OCI-LY1 (cell line): ENCODE data around the gene AGTPBP1.

ENCODE experiments used
- H2AFZ ChIP-seq: fragments of 200-600 bp; sonication (generic), shearing (Covaris generic); 2 replicates; pipeline ENCODE4 v1.6.0; 2014; ENCODE audit warnings: antibody characterized with exemption, mild to moderate bottlenecking, low read length
- H3F3A ChIP-seq: fragments of 200-600 bp; sonication (generic), shearing (Covaris generic); 2 replicates; pipeline ENCODE4 v1.6.0; 2014; ENCODE audit warnings: mild to moderate bottlenecking, antibody characterized with exemption, low read length, moderate library complexity; ENCODE audit not compliant: insufficient read depth
- H3K27ac ChIP-seq: fragments of 200-600 bp; sonication (generic); 2 replicates; pipeline ENCODE4 v1.5.1; 2014; ENCODE audit warnings: low read length, mixed run types, mild to moderate bottlenecking, low read depth; ENCODE audit not compliant: poor library complexity, severe bottlenecking
- H3K27me3 ChIP-seq: fragments of 200-600 bp; sonication (generic); 2 replicates; pipeline ENCODE4 v1.6.0; 2014; ENCODE audit warnings: antibody characterized with exemption, mild to moderate bottlenecking, low read length, moderate library complexity; ENCODE audit not compliant: insufficient read depth
- H3K36me3 ChIP-seq: fragments of 200-600 bp; sonication (generic); 2 replicates; pipeline ENCODE4 v1.6.1; 2014; ENCODE audit warnings: mild to moderate bottlenecking, antibody characterized with exemption, low read length, moderate library complexity, mixed read lengths; ENCODE audit not compliant: insufficient read depth
- H3K4me1 ChIP-seq: fragments of 200-600 bp; sonication (generic); 2 replicates; pipeline ENCODE4 v1.5.1; 2014; ENCODE audit warnings: mild to moderate bottlenecking, low read length, moderate library complexity; ENCODE audit not compliant: insufficient read depth, severe bottlenecking
- H3K4me2 ChIP-seq: fragments of 200-600 bp; sonication (generic), shearing (Covaris generic); 2 replicates; pipeline ENCODE4 v1.6.1; 2014; ENCODE audit warnings: low read length
- H3K4me3 ChIP-seq: fragments of 200-600 bp; sonication (generic); 2 replicates; pipeline ENCODE4 v1.5.1; 2014; ENCODE audit warnings: low read length, low read depth, mild to moderate bottlenecking, mixed read lengths; ENCODE audit not compliant: poor library complexity, severe bottlenecking
- H3K79me2 ChIP-seq: fragments of 200-600 bp; shearing (Covaris generic); 2 replicates; pipeline ENCODE4 v1.6.1; 2016; ENCODE audit warnings: mixed run types, low read length, mixed read lengths; ENCODE audit not compliant: insufficient read depth
- H3K9ac ChIP-seq: fragments of 200-600 bp; sonication (generic), shearing (Covaris generic); 2 replicates; pipeline ENCODE4 v1.6.1; 2014; ENCODE audit warnings: mild to moderate bottlenecking, low read length, mixed read lengths
- H3K9me2 ChIP-seq: fragments of 200-600 bp; sonication (generic), shearing (Covaris generic); 2 replicates; pipeline ENCODE4 v1.6.1; 2014; ENCODE audit warnings: low read depth, mild to moderate bottlenecking, low read length, mixed read lengths
- H3K9me3 ChIP-seq: fragments of 200-600 bp; shearing (Covaris generic); 2 replicates; pipeline ENCODE4 v1.6.1; 2014; ENCODE audit warnings: low read length, mixed read lengths
- H4K20me1 ChIP-seq: fragments of 200-600 bp; sonication (generic), shearing (Covaris generic); 2 replicates; pipeline ENCODE4 v1.6.0; 2016; ENCODE audit warnings: mild to moderate bottlenecking, low read length; ENCODE audit not compliant: insufficient read depth
- CTCF ChIP-seq: fragments of 200-600 bp; sonication (generic), shearing (Covaris generic); IDR thresholded peaks from 2 replicates; pipeline ENCODE4 v1.5.1; 2017; ENCODE audit warnings: mild to moderate bottlenecking, antibody characterized with exemption, low read length, moderate library complexity, mixed read lengths
- EZH2 ChIP-seq: fragments of 200-600 bp; sonication (generic), shearing (Covaris generic); IDR thresholded peaks from 2 replicates; pipeline ENCODE4 v1.8.0; 2017; ENCODE audit warnings: borderline replicate concordance, mixed run types, mild to moderate bottlenecking, antibody characterized with exemption, low read length, moderate library complexity, mixed read lengths

The AGTPBP1 gene

GRCh38 chr9:85631809-85632208, 109.9 kb downstream of the AGTPBP1 start:
- no peak overlapping the region for H3K9ac ChIP-seq
- peaks cover 12% of the 10 kb centered on the region; the same call in 1 of the 2 replicates for H3K36me3 ChIP-seq
- H3K4me2 ChIP-seq = no peak overlapping the region
- no peak overlapping the region for H3K27ac ChIP-seq
- no peak overlapping the region for H2AFZ ChIP-seq
- H4K20me1 ChIP-seq = no peaks in the 10 kb centered on the region
- TF ChIP-seq EZH2 = no peak
- TF ChIP-seq CTCF = no peak
- no peaks in the 10 kb centered on the region for H3K27me3 ChIP-seq
- no peaks in the 10 kb centered on the region for H3K79me2 ChIP-seq
- H3K4me1 ChIP-seq = no peaks in the 10 kb centered on the region
- no peak overlapping the region for H3K4me3 ChIP-seq
- no peaks in the 10 kb centered on the region for H3F3A ChIP-seq
- H3K9me3 ChIP-seq = no peaks in the 10 kb centered on the region
- no peaks in the 10 kb centered on the region for H3K9me2 ChIP-seq

- Histone ChIP-seq H3K27ac (no peak overlapping the region), H3K4me2 (no peak overlapping the region), H3K27me3 (no peaks in the 10 kb centered on the region), H3K9ac (no peak overlapping the region), H3K4me3 (no peak overlapping the region), H4K20me1 (no peaks in the 10 kb centered on the region), H3K36me3 (peaks cover 12% of the 10 kb centered on the region; the same call in 1 of the 2 replicates), H3K9me3 (no peaks in the 10 kb centered on the region), H3K9me2 (no peaks in the 10 kb centered on the region), H2AFZ (no peak overlapping the region), H3K4me1 (no peaks in the 10 kb centered on the region), H3F3A (no peaks in the 10 kb centered on the region), H3K79me2 (no peaks in the 10 kb centered on the region)
- TF ChIP-seq CTCF (no peak), EZH2 (no peak)
These were observed 111.1 kb downstream of the AGTPBP1 start for GRCh38 chr9:85630676-85631075.

- H2AFZ ChIP-seq = no peak overlapping the region
- H3F3A ChIP-seq = no peaks in the 10 kb centered on the region; the same call in 1 of the 2 replicates
- H3K4me2 ChIP-seq = no peak overlapping the region
- H3K9me2 ChIP-seq = no peaks in the 10 kb centered on the region
- H4K20me1 ChIP-seq = no peaks in the 10 kb centered on the region
- H3K27me3 ChIP-seq = no peaks in the 10 kb centered on the region
- TF ChIP-seq EZH2 (no peak), CTCF (no peak)
- no peaks in the 10 kb centered on the region for H3K9me3 ChIP-seq
- no peak overlapping the region for H3K27ac ChIP-seq
- H3K4me3 ChIP-seq = no peak overlapping the region
- no peaks in the 10 kb centered on the region for H3K4me1 ChIP-seq
- no peak overlapping the region for H3K9ac ChIP-seq
- no peaks in the 10 kb centered on the region for H3K79me2 ChIP-seq
- H3K36me3 ChIP-seq = no peaks in the 10 kb centered on the region
These were observed 124.5 kb downstream of the AGTPBP1 start for GRCh38 chr9:85617141-85617670.
